ENCODE data around the gene PRKN.

- TF ChIP-seq, protein P1, sequence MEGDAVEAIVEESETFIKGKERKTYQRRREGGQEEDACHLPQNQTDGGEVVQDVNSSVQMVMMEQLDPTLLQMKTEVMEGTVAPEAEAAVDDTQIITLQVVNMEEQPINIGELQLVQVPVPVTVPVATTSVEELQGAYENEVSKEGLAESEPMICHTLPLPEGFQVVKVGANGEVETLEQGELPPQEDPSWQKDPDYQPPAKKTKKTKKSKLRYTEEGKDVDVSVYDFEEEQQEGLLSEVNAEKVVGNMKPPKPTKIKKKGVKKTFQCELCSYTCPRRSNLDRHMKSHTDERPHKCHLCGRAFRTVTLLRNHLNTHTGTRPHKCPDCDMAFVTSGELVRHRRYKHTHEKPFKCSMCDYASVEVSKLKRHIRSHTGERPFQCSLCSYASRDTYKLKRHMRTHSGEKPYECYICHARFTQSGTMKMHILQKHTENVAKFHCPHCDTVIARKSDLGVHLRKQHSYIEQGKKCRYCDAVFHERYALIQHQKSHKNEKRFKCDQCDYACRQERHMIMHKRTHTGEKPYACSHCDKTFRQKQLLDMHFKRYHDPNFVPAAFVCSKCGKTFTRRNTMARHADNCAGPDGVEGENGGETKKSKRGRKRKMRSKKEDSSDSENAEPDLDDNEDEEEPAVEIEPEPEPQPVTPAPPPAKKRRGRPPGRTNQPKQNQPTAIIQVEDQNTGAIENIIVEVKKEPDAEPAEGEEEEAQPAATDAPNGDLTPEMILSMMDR (conservative IDR thresholded peaks at IDR 0.05; ENCODE audit: low read depth, low read length) = no peak
- TF ChIP-seq EZH2 (IDR thresholded peaks at IDR 0.05; ENCODE audit: borderline replicate concordance, low read depth, low read length, poor library complexity, severe bottlenecking) = no peak
These were observed 845.3 kb downstream of the PRKN start for GRCh38 chr6:161882196-161882765.

Measured in A673 (cell line).